HG03097 (cell line): Measurements from ENCODE around the gene DCLRE1B.

Experiments used
- ATAC-seq: cut with Tn5 transposase; IDR thresholded peaks from one replicate; pipeline ENCODE4 v1.9.1; 2021; ENCODE audit not compliant: unreplicated experiment, low FRiP score

The DCLRE1B gene

DNA sequence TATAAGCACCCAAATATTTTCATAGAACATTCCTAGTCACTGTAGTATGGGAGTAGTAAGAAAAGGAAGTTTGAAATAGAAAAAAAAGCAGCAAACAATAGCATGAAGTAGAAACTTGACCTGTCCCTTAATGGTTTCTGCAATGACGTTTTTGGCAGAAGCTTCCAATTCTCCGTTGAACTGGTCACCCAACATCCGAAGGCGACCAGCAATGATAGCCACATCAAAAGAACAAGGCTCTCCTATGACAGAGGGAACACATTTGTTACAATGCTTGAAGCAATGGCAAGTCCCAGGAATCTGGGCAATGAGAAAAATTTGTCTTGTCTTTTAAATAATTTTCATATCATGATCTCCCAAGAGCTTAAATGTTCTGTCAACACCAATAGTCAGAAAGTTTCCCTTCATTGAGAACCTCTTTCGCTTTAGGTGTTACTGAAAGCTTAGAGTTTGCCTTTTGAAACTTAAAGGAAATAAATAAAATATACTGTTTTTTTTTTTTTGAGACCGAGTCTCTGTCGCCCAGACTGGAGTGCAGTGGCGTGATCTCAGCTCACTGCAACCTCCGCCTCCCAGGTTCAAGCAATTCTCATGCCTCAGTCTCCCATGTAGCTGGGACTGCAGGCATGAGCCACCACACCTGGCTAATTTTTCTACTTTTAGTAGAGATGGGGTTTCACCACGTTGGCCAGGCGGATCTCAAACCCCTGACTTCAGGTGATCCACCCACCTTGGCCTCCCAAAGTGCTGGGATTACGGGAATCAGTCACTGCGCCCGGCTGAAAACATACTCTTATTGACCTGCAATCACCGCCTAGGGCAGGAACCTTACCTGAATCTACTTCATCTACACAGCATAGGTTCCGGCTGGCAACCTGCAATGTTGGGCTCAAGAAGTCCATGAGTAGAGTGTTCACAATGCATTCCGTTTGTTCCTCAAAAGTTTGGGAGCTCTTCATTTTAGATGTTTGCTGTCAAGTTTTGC, 18.4 kb upstream of the DCLRE1B start:
- no peak for ATAC-seq

DNA sequence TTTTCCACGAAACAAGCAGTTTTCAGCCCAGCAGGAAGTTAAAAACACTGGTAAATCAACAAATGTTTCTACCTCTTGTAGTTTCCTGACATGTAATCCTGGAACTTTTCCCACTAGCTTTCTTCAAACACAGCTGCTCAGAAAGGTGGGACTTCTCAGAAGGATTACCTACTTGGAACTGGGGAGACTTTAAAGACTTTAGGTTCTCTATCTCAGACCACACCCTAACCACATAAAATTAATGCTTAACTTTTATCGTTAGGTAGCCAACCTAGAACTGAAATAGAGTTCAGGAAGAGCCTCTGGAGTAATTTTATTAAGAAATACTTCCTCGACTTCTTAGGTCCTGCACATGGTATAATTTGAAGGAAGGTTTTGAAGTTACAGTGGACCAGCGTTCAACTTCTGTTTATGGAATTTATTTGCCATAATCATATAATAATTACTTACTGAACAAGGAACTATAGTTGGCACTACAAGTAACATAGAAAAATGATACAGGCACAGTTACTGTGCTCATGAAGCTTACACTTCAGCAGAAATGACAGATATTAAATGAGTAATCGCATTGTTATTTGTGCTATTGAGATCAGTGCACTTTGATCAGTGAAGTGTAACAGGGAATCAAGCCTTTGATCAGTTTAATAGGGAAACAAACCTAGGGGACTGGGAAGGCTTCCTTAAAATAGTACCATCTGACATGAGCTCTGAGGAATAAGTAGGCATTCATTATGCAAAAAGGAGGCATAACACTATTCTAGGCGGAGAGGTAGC, 17.5 kb upstream of the DCLRE1B start, which contains the start of gene BCL2L15:
Gene BCL2L15 (minus strand): TSS at position 180 of the 774 bp plus-strand sequence. CDS start 206 bp downstream, outside the sequence.
- ATAC-seq: no peak

DNA sequence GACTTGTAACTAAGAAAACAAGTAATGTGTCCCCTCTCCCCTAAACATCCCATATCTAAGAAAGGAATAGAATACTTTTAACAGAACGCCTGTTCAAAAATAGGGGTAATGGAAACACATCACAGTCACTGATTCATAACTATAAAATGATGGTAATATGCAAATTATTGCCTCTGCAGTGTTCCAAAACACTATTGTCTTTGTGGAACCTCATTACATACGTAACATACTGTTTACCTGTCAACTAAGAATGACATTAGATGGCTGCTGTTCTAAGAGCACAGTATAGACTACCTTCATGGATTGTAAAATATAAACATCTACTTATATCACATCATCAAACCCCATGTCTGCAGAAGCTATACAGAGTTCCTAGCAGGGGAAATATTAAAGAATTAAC, 14.3 kb upstream of the DCLRE1B start:
- ATAC-seq: no peak

DNA sequence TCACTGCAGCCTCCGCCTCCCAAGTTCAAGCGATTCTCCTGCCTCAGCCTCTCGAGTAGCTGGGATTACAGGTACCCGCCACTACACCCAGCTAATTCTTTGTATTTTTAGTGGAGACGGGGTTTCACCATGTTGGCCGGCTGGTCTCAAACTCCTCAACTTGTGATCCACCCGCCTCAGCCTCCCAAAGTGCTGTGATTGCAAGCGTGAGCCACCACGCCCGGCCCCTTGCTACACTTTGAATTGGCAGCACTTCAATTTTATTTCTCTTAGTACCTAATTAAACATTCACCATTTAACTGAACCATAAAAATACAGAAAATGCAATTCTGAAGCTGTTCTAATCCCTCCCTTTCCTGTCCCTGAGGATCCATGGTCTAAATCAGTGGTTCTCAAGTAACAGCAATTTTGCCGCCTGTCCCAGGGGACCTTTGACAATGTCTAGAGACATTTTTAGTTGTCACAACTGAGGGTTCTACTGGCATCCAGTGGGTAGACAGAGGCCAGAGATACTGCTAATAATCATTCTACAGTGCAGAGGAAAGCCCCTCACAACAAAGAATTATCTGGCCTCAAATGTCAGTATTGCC, 13.4 kb upstream of the DCLRE1B start:
- no peak for ATAC-seq

DNA sequence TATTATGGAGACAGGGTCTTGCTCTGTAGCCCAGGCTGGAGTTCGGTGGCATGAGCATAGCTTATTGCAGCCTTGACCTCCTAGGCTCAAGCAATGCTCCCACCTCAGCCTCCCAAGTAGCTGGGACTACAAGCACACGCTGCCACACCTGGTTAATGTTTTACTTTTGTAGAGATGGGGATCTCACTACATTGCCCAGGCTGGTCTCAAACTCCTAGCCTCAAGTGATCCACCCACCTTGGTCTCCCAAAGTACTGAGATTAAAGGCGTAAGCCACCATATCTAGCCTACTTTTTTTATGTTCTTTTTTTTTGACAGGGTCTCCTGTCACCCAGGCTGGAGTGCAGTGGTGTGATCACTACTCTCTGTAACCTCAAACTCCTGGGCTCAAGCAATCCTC, 11.9 kb upstream of the DCLRE1B start:
- no peak for ATAC-seq

DNA sequence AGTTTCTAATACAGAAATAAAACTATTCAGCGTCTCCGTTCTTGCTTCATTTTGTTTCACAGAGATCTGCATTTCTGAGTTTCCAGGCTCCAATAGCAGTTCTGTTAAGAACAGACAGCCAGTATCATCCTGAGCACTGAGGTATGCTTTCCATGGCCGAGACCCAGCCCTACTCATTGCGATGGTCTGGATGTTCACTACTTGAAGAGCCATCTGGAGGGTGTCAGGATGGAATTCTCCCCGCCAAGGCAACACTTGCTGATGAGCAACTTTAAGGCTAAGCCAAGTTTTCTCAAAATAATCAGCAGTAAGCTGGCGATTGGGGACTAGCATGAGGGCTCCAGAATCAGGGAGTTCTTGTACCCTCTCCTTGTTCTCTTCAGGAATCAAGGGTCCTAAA, 10.0 kb upstream of the DCLRE1B start:
- ATAC-seq: no peak

DNA sequence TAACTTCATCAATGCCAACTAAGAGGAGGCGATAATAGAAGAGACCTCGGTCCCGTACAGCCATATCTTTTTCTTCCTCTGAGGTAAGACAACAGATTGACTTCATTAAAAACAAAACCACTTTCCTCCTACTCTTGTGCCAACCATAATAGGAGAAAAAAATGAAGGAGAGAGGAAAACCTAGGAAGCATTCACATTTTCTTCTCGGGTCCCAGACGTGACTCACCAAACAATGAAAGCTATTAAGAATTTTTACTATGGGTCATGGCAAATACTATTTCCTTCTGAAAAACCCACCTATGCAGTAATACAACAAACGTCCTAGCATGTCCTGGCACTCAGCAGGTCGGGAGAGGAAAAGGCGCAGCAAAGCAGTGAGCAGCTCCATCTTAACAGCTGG, 9.2 kb upstream of the DCLRE1B start:
- ATAC-seq: no peak

DNA sequence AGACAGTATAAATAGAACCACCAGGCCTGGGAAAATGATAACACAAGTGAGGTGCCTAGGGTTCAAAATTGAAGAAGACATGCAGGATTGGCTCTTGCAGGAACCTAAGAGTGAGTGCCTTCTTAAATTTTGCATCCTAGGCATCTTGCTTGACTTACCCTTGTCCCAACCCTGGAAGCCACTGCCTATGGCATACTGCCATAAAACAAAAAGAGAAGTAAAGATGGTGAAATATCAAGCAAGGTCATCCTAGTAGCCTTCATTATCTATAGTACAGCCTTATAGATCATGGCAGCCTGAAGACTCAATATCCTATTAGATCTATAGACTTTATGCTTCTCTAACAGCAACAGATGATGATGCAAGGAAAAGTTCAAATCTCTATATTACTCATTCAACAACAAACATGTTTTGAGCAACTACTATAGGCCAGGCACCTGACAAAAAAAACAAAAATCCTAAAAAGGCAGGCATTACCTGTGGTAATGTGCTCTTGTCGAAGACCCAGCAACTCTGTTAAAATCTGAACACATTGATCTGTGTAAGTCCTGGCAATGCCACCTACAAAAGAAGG, 6.8 kb upstream of the DCLRE1B start:
- no peak for ATAC-seq

DNA sequence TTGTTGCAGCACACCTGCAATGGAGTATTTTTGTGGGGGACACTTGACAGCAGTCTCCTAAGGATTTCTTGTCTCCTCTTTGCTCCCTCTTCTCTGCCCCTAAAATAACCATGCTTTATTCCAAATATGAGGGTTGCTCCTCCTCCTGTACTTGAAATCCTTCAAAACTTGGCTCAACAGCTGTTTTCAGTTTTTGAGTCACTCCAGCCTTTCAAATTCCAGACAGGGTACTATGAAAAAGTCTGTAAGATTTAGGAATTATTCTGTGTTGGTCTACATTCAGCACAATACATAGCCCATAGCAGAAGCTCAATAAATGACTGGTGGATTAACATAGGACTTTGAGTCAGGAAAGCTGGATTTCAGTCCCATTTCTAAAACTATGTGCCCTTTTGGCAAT, 6.0 kb upstream of the DCLRE1B start:
- ATAC-seq: no peak

DNA sequence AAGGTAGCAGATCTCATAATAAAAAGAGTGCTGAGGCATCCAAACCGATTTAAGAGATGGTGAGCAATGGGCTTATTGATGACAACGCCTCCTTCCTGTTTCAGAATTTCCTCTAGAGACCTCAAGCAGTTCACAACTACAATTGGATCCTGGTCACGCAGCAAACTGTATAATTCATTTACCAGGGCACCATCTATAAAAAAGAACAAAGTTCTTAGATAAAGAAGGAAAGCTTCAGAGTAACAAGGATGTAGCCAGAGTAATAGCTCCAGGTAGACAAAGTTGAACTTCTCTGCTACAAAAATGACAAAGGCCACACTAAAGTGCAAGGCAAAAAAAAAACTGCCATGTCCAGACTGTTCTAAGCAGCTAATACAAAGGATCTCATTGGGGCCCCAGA, 3.9 kb upstream of the DCLRE1B start:
- ATAC-seq: no peak

DNA sequence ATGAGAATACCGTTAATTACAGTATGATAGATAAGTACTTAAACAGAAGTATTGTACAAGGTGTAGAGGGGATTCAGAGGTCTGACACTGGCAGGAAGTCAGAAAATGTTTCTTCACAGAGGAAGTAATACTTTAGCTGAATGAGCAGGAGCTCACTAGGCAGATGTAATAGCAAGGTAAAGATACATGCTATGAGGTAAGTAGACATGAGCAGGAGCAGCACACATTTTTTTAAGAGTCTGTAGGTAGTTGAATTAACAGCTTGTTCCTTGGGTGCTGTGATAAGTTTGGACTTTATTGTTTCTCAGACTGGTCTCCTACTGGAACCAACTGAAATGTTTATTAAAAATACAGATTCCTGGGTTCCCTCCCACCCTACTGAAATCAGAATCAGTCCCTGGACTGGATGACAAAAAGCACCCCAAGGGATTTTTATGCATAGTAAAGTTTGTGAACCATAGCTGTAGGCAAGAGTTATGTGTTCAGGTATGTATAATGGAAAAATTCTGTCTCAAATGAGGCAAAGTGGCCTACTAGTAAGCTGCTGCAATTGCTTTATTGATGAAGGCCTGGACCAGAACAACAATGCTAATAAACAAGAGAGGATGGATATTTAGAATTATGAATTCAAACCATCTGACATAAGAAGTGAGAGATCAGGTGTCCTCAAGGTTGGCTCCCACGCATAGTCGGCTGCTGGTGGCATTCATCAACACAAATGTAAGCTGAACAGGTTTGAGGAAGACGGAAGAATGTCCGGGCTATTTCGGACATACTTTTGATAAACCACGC, 1.4 kb upstream of the DCLRE1B start:
- no peak for ATAC-seq

DNA sequence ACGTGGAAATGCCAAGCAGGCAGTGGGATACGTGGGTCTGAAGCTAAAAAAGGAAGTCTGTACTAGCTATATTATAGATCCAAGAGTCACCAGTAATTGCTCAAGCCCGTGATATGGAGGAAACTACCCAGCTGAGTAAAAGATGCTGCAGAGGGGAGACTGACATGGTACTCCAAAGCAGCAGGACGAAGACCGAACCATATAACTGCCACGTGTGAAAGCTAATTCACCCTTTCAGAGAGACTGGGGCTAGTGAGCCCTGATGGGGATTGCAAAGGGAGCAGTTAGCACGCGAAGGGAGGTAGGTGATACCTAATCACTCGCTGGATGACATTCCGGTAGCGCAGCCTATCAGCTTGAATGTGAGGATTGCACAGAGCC, 843 bp upstream of the DCLRE1B start:
- ATAC-seq: peak; percentile 28

DNA sequence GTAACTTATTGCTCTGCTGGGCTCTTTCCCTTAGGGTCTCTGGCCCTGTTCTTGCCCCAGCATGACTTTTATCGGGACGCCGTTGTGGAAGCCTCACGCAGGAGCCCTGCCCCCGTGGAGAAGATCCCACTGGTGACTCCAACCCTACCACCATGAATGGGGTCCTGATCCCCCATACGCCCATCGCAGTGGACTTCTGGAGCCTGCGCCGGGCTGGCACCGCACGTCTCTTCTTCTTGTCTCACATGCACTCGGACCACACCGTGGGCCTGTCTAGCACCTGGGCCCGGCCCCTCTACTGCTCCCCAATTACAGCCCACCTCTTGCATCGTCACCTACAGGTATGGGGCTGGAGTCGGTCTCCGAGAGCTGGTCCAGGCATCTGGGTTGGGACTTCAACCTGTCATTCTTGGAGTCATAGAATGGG, 322 bp downstream of the DCLRE1B start:
- ATAC-seq: peak; percentile 3

DNA sequence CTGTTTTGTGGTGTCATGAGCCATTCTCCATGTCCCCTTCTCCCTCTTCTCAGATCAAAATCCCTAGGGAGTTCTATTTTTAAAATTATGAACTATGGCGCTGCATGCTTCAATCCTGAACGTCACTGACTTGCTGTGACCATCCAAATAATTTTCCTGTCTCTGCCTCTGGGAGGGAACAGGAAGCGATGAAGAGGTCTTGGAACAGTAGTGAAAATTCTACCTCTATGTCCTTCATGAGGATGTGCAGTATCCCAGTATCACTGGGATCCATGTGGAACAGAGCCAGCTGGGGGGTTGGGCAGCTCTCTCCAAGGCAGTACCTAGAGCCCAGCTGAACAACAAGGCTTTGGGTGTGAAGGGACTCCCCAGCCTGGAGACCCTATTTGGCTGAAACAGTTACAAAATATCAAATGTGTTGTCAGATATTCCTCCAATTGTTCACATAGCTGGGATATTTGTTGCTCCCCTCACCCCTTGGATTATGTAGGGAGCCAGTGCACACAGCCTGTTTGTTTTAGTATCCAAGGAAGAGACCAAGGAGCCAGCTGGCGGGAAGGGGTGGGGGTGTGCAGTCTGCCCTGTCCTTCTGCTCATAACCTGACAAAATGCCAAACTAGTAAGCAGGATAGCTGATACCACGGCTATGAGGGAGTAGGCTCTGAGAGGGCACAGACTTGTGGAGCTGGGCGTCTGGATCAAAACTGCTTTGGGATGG, 7.6 kb downstream of the DCLRE1B start:
- ATAC-seq: no peak

DNA sequence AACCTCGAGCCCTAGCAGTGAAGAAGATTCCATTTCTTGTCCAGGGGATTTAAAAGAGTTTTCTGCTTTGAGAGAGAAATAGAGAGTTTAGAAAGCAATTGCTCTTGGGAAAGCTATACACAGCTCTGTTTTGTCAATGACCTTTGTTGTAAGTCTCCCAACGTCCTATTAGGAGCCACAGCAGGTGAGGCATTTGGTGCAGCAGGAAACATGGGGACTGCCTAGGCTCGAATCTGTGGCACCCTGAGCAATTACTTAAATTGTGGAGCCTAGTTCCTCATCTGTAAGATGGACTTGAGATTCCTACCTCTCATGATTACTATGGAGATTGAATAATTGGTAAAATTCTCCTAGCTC, 8.2 kb downstream of the DCLRE1B start:
- ATAC-seq: no peak

DNA sequence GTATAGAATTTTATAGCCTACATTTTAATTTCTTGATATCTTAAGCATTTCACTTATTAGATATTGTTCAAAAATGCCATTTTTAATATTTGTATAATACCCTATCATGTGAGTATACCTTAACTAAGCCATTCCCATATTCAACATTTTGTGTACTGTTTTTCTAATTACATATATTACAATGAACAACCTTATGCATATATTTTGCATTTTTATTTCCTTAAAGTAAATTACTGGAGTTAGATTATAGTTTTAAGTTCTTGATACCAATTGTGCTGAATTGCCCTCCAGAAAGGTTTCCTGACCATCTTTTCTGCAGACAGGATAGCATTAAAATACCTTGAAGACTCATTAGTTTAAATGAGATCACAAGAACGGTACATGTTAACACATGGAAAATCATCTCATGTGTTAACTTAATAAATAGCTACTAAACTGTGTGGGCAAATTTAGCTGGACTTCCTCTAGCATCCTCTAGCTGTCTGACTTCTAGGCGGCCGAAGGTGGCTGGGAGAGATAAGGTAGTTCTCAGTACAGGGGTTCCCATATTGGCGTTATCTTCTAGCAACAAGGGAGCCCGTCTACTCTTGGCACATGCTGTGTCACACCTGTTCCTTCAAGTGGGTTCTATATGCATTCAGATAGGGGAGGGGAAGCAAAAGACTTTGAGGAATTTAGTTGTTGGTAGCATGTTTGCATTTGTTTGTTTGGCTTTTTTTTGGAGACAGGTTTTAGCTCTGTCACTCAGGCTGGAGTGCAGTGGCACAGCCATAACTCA, 8.9 kb downstream of the DCLRE1B start:
- ATAC-seq: no peak

DNA sequence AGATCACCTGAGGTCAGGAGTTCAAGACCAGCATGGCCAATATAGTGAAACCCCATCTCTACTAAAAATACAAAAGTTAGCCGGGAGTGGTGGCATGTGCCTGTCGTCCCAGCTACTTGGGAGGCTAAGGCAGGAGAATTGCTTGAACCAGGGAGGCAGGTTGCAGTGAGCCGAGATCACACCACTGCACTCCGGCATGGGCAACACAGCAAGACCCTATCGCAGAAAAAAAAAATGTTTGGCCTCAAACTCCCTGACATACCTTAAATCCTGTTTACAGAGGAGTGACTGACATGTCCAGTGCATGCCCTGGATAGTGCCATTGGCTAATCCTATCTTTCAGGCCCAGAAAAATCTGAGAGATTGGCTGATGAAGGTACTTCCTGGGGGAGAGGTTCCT, 11.8 kb downstream of the DCLRE1B start:
- no peak for ATAC-seq

DNA sequence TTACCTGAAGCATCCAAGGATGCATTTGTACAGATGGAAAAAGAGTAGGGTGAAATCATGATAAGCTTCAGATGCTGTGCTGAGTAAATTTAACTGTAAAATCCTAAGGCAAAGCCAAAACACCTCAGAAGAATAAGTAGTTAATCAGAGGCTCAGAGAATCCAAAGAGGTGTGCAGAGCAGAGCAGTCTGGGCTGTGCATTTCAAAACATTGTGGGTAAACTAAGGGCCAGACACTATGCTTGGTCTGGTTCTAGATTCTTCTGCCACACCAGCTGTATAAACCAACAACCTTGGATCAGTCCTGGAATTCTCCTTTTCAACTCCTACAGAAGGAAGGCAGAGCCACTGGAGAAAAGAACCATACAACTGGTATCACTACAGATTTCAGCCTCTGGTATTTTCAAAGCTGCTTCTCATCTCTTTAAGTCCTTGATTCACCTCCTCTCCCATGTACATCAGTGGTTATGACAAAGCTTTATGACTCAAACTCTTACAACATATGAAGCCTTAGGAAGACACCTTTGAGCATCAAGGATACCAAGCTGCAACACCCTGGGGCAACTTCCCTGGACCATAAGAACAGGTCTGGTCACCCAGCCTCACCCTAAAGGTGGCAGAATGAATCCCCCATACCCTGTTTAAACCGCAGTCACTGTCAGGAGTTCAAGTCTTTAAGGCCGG, 12.4 kb downstream of the DCLRE1B start:
- no peak for ATAC-seq
